GM18520 (cell line): ENCODE measurements around the gene CCDC186.

Source experiments
- ATAC-seq: cut with Tn5 transposase; IDR thresholded peaks from one replicate; pipeline ENCODE4 v1.9.1; 2021; ENCODE audit not compliant: unreplicated experiment

Gene CCDC186

DNA sequence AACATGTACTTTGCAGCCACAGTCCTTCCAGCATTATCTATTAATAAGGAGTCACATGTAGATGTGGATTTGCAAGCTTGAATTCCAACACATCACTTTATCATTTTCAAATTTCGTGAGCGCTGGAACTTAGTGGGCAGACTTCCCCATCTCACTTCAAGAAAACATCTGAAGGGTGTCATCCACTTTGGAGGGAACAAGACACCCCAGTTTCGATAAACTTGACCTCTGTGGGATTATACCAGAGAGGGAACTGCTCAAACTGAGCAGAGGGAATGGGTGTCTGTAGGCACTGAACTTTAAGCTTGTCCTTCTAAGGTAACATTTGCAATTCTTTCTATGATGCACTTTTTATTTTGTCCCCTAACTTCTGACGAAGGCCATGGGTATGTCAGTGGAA is 102.8 kb downstream of the CCDC186 start:
- ATAC-seq, result no peak
